Epithelial cell of esophagus (primary cell): ENCODE data around the gene REC114.

Source experiments
- DNase-seq: peaks from one replicate; pipeline ENCODE4 v3.0.0; 2010; ENCODE audit warnings: low read depth
- H3K4me3 ChIP-seq: 2 replicates; pipeline ENCODE4 v1.5.1; 2011; ENCODE audit warnings: mild to moderate bottlenecking, low read length, control low read depth
- TF ChIP-seq, protein P1 (sequence below): IDR thresholded peaks from 2 replicates; pipeline ENCODE4 v1.5.1; 2011; ENCODE audit warnings: low read depth, mild to moderate bottlenecking, low read length, control low read depth, inconsistent platforms; ENCODE audit not compliant: insufficient read depth; ENCODE audit errors: missing control alignments

The REC114 gene

DNA sequence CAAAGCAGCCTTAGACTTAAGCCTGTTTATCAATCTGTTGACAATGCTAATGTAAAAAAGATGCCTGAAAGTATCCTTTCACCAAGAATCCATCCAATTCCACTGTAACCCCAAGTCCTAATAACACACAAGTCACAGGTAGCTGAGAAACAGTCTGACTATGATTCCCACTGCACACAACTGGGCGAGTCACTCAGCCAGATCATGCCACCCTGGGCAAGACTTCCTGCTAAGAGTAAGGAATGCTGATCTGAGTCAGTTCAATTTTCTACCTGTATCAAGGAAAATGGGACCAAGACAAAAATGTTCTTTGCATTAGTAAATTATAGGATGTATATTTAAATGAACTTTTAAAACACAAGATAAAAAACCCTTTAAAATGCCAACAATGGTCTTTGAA is 157.0 kb downstream of the REC114 start:
- H3K4me3 ChIP-seq = no peak overlapping the region
- DNase-seq = peak; percentile 86
- TF ChIP-seq, protein P1, sequence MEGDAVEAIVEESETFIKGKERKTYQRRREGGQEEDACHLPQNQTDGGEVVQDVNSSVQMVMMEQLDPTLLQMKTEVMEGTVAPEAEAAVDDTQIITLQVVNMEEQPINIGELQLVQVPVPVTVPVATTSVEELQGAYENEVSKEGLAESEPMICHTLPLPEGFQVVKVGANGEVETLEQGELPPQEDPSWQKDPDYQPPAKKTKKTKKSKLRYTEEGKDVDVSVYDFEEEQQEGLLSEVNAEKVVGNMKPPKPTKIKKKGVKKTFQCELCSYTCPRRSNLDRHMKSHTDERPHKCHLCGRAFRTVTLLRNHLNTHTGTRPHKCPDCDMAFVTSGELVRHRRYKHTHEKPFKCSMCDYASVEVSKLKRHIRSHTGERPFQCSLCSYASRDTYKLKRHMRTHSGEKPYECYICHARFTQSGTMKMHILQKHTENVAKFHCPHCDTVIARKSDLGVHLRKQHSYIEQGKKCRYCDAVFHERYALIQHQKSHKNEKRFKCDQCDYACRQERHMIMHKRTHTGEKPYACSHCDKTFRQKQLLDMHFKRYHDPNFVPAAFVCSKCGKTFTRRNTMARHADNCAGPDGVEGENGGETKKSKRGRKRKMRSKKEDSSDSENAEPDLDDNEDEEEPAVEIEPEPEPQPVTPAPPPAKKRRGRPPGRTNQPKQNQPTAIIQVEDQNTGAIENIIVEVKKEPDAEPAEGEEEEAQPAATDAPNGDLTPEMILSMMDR = no peak

DNA sequence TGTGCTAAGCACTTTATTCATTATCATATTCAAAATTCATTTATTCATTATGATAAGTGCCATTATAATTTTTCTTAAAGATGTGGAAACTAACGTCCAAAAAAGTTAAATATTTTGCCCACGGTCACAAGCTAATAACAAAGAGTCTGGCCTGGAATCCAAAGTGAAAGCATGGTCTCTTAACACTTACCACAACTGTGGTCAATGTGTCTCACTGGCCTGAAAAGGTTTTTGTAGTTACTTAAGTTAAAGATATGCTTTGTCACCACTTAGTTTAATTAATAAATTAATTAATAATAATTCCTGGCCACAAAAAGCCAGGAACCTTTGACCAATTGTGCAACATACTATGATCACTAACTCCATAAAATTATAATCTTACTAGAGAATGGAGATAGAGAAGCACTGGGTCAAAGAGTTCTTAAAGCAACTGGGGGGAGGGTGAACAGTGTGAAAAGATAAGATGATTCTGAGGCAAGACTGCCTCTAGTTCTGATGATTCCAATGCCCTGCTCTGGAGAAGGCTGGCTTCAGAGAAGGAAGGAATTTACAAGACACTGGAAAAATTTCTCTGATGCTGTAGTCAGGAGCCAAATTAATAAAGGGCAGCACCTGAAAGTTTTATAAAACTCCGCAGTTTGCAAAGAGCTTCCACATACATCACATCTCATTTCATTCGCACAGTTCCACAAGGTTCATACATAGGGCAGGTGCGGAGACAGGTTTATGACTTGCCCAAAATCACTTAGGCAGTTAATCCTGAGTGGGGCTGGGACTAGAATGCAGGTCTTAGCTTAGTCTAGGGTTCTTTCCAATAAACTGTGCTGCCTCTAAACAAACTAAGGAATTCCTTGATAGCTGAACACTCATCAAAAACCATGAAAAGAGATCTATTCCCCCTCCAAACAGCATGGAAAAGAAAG is 157.7 kb downstream of the REC114 start:
- no peak overlapping the region for H3K4me3 ChIP-seq
- no peak for DNase-seq
- TF ChIP-seq, protein P1 = no peak

DNA sequence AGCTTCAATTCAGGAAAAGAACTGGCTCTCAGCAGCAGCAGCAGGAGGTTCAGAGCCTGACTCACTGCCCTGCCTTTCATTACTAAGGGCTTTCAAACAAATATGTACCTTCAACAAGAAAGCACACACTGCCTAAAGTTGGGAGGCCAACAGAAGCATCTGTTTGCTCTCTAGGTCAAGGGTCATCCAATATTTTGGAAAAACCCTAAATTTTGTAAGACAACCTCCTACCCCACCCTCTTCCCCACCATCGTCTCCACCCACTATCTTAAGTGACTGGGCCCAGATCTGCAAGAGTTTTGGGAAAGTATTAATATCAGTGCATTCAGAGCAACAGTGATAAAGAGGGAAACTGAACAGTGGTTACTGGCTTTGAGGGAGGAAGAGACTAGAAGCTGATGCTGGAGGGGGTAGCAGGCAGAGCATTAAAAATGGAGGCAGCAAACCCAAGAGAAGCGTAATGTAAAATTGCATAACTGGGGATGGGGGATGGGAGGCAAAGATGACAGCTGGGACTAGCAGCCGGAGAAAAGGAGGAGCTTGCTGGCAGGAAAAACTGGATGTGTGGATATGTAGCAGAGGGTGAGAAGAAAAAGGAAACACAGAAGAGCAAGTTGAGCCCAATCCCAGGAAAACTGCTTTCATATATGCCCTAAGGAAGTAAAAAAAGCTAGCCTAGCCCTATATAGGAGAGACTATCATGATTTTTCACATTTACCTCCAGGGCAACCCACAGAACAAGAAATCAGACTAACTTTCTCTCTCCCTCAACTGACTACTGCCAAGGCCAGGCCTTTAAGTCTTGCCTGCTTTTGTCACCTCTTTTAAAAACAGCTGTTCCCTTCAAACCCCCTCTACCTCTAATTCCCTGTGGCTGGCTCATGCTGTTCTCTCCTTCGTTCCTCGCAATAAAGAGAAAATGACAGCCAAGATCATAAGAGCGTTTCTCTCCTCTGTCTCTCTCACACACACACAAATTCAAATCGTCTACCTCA is 158.8 kb downstream of the REC114 start:
- H3K4me3 ChIP-seq = no peak overlapping the region
- TF ChIP-seq, protein P1 = no peak
- peak; percentile 86 for DNase-seq

DNA sequence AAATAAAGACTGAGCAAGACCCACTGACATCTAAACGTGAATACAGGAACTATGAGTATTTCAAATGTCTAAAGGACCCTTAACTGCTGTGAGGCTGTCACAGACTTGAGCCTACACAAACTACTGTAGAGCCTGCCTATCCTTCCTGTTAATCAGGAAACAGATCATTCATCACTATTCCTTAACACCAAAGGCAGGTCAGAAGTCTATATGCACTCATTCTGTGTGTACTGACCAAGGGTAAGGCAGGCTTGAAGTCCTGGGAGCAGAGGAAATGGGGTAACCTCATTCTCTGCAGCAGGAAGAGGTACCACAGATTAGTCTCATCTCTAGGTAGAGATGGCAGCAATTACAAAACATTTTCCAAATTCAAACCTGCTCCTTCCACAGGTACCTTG is 159.5 kb downstream of the REC114 start:
- TF ChIP-seq, protein P1 = no peak
- no peak overlapping the region for H3K4me3 ChIP-seq
- peak; percentile 32 for DNase-seq

DNA sequence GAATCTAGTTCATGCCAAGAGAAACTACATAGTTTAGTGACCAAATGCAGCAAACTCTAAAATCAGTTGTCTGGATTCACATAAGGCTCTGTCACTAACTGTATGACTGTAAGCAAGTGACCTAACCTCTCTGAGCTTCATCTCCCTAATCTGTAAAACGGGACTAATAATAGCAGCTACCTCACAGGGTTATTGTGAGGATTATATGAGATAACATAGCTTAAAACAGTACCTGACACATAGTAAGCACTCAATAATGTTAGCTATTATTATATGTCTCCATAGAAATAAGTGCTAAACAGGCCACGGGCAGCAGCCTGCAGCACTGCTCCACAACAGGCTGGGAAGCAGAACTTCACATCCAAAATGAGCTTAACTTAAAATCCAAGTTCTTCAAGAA is 160.0 kb downstream of the REC114 start:
- TF ChIP-seq, protein P1 = no peak
- H3K4me3 ChIP-seq = no peak overlapping the region
- no peak for DNase-seq

DNA sequence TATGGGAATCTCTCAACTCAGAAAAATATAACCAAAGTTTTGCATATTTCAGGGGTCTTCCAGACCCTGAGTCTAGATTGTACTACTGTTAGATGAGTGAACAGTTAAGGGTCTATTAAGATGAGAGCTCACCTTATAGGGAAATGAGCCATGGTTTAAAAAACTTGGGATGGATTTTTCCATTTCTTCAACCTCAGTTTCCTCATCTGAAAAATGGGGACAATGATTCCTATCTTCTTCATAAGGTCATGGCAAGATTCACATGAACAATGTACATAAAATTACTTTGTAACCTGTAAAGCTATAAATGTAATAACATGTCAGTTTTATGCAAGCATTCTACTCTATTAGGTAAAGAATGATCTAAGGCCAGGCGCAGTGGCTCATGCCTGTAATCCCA is 161.5 kb downstream of the REC114 start:
- no peak overlapping the region for H3K4me3 ChIP-seq
- TF ChIP-seq, protein P1 = no peak
- DNase-seq = no peak
